ENCODE measurements around the gene SMYD5.
"Not testable (repeated sequence)": the region's sequence is repeated elsewhere in the genome, so short reads cannot be mapped to it uniquely, and the experiment has no call there.

Gene SMYD5

DNA sequence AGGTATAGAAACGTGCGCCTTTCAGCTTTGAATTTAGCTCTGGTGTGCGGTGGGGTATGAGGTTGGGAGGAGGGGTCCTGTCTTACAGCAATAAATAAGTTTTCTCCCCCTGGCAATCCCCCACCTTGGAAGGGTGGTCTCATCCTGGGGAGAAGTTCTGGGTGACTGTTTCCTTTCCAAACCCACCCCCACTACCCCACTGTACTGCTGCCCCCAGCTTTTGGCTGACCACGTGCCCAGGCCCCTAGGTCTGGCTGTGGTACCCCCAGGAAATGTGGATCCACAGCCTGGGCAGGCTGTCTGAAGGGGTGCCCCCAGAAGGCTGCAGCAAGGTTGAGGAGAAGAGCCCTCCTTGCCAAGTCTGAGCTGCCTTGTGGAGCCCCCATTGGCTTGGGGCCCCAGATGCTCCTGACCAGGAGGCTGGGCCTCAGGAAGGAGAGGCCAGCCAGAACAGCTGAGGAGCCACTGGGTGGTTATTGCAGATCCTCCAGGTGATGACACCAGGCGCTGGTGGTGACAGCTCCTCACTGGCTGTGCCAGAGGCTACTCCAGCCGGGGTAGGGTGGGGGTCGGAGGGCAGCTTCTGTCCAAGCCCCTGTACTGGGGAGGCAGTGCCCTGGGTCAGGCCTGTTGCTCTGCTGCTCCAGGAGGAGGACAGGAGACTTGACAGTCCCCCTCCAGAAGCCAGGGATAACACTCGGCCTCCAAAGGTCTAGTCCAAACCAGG, 44.3 kb downstream of the SMYD5 start:
- peaks cover 25% of the 10 kb centered on the region for H3K4me1 ChIP-seq
- H4K20me1 ChIP-seq, result peaks cover 87% of the 10 kb centered on the region
- H3K9me3 ChIP-seq, result no peaks in the 10 kb centered on the region
- H3K9ac ChIP-seq, result no peak overlapping the region
- H3K36me3 ChIP-seq, result peaks cover 100% of the 10 kb centered on the region
- H3K27ac ChIP-seq, result no peak overlapping the region
- H3K4me2 ChIP-seq, result no peak overlapping the region
- no peak for TF ChIP-seq Cebpa-rat (IDR thresholded peaks at IDR 0.05)
- no peak overlapping the region for H3K4me3 ChIP-seq
- H3K27me3 ChIP-seq, result no peaks in the 10 kb centered on the region

DNA sequence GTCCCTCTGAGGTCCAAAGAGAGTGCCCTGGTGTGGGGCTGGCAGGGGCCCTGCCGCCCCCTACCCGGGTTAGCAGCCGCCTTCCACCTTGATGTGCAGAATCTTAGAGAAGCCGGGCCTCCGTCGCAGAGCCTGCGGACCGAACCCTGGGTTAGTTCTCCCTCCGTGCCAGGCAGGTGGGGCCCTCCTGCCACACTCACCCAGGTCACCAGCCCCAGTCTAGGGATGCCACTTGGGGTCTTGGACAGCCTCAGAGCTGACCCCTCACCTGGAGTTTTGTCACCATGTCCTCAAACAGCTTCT, 44.8 kb downstream of the SMYD5 start:
- H3K4me2 ChIP-seq, result no peak overlapping the region

DNA sequence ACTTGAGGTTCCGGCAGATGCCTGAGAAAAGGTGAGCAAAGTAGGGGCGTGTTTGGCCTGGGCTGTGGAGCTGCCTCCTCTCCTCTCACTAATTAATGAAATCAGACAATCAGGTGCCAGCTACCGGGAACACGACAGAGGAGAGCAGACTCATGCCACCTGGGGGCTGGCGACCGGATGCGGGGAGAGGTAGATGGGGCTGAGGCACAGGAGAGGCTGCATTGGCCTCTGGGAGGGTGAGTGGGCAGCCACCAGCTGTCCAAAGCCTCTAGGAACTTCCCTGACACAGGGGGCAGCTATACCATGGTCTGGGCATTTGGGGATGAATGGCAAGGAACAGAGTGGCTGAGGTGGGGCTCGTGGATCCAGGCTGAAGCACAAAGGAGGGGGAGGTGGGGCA, 45.2 kb downstream of the SMYD5 start:
- H3K4me2 ChIP-seq, result no peak overlapping the region
- H3K4me3 ChIP-seq, result no peak overlapping the region
- H3K27ac ChIP-seq, result no peak overlapping the region
- TF ChIP-seq Cebpa-rat (IDR thresholded peaks at IDR 0.05), result no peak
- no peaks in the 10 kb centered on the region for H3K27me3 ChIP-seq
- H3K4me1 ChIP-seq, result peaks cover 25% of the 10 kb centered on the region
- H3K9ac ChIP-seq, result no peak overlapping the region
- peaks cover 87% of the 10 kb centered on the region for H4K20me1 ChIP-seq
- H3K36me3 ChIP-seq, result peaks cover 100% of the 10 kb centered on the region
- H3K9me3 ChIP-seq, result no peaks in the 10 kb centered on the region

More for the DNA sequence above, 44.8 kb downstream of the SMYD5 start:
- Histone ChIP-seq H3K9me3 (no peaks in the 10 kb centered on the region), H3K4me1 (peaks cover 25% of the 10 kb centered on the region), H3K36me3 (peaks cover 100% of the 10 kb centered on the region), H4K20me1 (peaks cover 87% of the 10 kb centered on the region), H3K9ac (no peak overlapping the region), H3K27ac (no peak overlapping the region), H3K27me3 (no peaks in the 10 kb centered on the region), H3K4me3 (no peak overlapping the region)
- TF ChIP-seq Cebpa-rat (IDR thresholded peaks at IDR 0.05), result no peak

DNA sequence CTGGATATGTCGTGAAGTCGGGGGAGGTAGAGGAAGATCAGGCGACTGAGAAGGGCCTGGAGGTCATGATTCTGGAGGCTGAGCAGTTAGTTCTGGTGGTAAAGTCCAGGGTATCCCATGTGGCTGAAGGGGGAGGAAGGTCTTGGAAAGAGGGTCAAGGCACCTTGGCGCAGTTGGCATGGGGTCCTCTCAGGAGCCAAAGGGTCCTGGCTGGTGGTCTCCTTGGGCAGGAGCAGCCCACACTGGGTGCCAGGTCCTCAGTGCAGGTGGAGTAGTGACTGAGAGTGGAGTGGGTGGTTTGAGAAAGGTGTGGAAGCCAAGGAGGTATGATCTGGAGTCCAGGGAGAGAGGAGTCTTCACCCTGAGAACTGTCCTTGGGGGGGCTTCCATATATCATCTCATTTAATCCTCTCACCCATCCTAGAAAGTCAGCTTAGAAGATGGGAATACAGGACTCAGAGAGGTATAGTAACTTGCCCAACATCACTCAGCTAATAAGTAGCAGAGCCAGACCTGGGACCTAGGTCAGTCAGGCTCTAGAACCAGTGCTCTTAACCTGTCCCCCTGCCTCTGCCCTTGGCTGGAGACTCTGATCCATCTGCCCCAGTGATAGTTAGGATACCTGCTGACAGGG, 45.8 kb downstream of the SMYD5 start:
- Histone ChIP-seq H4K20me1 (peaks cover 87% of the 10 kb centered on the region), H3K9ac (no peak overlapping the region), H3K4me1 (peaks cover 22% of the 10 kb centered on the region), H3K27me3 (no peaks in the 10 kb centered on the region), H3K4me2 (no peak overlapping the region), H3K27ac (no peak overlapping the region), H3K36me3 (peaks cover 100% of the 10 kb centered on the region), H3K4me3 (no peak overlapping the region), H3K9me3 (no peaks in the 10 kb centered on the region)
- TF ChIP-seq Cebpa-rat (IDR thresholded peaks at IDR 0.05), result no peak

DNA sequence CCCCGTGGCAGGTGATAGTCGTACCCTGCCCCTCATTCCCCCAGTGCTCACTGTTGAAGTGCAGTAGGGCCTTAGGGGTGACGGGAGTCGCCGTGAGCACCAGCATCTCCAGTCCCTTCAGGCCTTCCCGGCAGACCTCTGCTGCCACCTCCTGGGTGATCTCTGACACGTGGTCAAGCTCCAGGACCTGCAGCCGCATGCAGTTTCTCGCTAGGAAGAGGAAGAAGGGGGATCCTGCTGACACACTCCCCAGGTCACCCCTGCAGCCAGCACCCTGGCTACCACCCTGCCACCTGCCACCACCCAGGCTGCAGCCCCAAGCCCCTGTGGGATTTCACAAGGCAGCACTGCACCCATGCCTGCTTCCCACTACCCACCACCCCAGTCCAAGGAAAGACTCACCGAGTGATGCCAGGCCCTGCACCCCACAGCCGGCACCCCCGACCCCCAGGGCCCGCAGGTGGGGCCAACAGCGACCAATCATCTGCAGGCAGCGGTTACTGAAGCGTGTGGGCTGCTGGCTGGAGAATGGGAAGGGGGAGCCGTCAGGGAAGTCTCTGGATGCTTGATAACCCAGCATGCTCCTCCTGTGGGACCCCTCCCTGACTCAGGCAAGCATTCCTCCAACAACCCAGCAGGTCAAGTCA, 46.4 kb downstream of the SMYD5 start:
- no peak for TF ChIP-seq Cebpa-rat (IDR thresholded peaks at IDR 0.05)
- H3K4me3 ChIP-seq, result no peak overlapping the region
- peaks cover 15% of the 10 kb centered on the region for H3K4me1 ChIP-seq
- H3K36me3 ChIP-seq, result peaks cover 100% of the 10 kb centered on the region
- H3K27ac ChIP-seq, result no peak overlapping the region
- no peak overlapping the region for H3K4me2 ChIP-seq
- H4K20me1 ChIP-seq, result peaks cover 87% of the 10 kb centered on the region
- H3K9me3 ChIP-seq, result no peaks in the 10 kb centered on the region
- no peak overlapping the region for H3K9ac ChIP-seq
- no peaks in the 10 kb centered on the region for H3K27me3 ChIP-seq

DNA sequence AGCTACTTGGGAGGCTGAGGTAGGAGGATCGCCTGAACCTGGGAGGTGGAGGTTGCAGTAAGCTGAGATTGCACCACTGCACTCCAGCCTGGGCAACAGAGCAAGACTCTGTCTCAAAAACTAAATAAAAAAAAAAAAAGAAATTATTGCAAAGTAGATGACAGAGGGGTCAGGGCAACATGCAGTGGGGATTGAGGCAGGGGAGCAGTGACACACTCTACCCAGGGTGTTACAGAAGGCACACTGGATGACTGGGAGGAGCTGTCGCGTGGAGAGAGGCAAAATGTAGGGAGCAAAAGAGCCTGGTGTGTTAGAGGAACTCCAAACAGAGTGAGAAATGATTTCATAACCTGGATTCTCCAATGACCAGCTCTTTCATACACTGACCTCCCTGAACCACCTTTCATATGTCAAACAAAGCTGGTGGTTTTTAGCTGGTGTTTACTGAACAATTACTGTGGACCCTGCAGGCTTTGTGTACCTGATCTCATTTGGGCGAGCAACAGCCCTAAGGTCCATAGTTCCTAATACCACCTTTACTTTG, 48.1 kb downstream of the SMYD5 start:
- Histone ChIP-seq H3K4me1 (peaks cover 14% of the 10 kb centered on the region; the same call in 1 of the 2 replicates), H3K9ac (no peak overlapping the region), H3K4me2 (no peak overlapping the region), H3K27ac (no peak overlapping the region), H3K9me3 (no peaks in the 10 kb centered on the region), H3K27me3 (no peaks in the 10 kb centered on the region), H3K4me3 (no peak overlapping the region), H4K20me1 (peaks cover 87% of the 10 kb centered on the region), H3K36me3 (peaks cover 100% of the 10 kb centered on the region)
- no peak for TF ChIP-seq Cebpa-rat (IDR thresholded peaks at IDR 0.05)

DNA sequence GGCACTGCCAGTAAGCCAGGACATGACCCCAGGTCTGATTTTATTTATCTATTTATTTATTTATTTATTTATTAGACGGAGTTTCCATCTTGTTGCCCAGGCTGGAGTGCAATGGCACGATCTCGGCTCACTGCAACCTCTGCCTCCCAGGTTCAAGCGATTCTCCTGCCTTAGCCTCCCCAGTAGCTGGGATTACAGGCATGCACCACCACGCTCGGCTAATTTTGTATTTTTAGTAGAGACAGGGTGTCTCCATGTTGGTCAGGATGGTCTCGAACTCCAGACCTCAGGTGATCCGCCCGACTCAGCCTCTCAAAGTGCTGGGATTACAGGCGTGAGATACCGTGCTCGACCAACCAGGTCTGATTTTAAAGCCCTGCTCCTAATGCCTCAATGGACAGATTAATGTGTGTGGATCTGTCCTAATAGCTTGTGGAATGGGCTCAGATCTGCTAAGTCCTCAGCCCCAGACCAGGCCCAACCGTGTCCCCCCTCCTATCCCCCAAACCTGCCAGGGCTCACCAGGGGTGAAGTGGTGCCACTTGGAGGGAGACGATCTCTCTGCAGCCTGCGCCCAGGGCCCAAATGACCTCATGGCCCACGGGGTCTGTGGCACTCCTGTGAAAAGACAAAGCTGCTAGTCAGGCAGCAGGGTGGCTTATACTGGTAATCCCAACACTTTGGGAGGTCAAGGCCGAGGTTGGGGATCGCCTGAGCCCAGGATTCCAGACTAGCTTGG, 48.8 kb downstream of the SMYD5 start:
- peaks cover 100% of the 10 kb centered on the region for H3K36me3 ChIP-seq
- H3K27me3 ChIP-seq, H3K27ac ChIP-seq, H3K4me2 ChIP-seq, H3K4me3 ChIP-seq, H3K9me3 ChIP-seq, H3K9ac ChIP-seq: not testable (repeated sequence)
- H4K20me1 ChIP-seq, result peaks cover 87% of the 10 kb centered on the region
- peaks cover 10% of the 10 kb centered on the region; the same call in 1 of the 2 replicates for H3K4me1 ChIP-seq

DNA sequence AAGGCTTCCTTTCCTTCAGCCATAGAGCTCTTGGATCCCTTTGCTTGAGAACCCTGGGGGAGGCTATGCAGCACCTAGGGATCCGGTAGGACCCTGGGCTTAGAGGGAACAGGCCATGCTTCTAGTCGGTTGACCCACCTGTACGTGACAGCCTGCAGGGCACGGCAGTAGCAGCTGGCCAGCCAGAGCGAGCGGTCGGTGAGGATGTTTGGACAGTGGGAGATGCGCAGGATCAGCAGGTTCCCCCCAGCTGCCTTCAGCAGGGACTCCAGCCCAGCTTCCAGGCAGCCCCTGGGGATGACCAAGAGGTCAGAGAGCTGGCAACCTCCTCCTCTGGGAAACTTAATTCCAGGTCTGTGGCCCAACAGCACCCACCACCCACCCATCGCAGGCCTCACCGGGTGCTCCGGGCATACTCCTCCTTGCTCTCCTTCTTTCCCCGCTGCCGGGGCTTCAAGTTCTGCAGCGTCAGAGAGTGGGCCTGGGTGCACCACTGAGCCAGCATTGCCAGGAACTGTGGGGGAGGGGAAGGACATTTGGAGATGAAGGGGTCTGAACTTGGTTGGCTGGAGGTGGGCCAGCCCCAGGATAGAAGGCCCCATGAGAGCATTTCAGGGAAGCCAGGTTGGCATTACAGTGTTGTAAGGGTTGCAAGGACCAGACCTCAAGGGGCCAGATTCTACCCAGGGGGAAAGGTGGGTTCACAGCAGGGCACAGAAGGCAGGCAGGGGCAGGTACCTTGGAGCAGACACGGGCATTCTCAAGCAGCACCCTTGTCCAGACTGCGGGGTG, 49.7 kb downstream of the SMYD5 start:
- H3K36me3 ChIP-seq, result peaks cover 100% of the 10 kb centered on the region

DNA sequence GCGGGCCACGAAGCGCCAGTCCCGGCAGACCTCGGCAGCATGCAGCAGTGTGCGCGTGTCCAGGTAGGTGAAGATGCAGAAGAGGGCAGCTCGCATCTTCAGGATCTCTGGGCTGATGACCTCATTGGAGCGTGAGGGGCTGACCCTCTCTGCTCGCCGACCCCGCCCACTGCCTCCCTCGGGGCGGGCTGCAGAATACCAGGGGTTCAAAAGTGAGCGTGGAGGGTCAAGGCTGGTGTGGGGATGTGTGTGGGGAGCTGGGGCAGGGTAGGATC, 50.2 kb downstream of the SMYD5 start:
- H3K4me2 ChIP-seq, result no peak overlapping the region
- no peak overlapping the region for H3K27ac ChIP-seq
- H3K9me3 ChIP-seq, result no peaks in the 10 kb centered on the region
- no peak for TF ChIP-seq Cebpa-rat (IDR thresholded peaks at IDR 0.05)
- peaks cover 87% of the 10 kb centered on the region for H4K20me1 ChIP-seq
- peaks cover 100% of the 10 kb centered on the region for H3K36me3 ChIP-seq
- 0 out of 2 replicates have a peak, but pooled peaks cover 4% of the 10 kb centered on the region for H3K4me1 ChIP-seq
- H3K27me3 ChIP-seq, result no peaks in the 10 kb centered on the region
- H3K4me3 ChIP-seq, result no peak overlapping the region
- no peak overlapping the region for H3K9ac ChIP-seq

More for the DNA sequence above, 49.7 kb downstream of the SMYD5 start:
- Histone ChIP-seq H3K27me3 (no peaks in the 10 kb centered on the region), H3K9ac (no peak overlapping the region), H3K27ac (no peak overlapping the region), H4K20me1 (peaks cover 87% of the 10 kb centered on the region), H3K9me3 (no peaks in the 10 kb centered on the region), H3K4me2 (no peak overlapping the region), H3K4me1 (0 out of 2 replicates have a peak, but pooled peaks cover 4% of the 10 kb centered on the region), H3K4me3 (no peak overlapping the region)
- TF ChIP-seq Cebpa-rat (IDR thresholded peaks at IDR 0.05), result no peak
